GM19328 (cell line): ENCODE measurements around the gene AGPS.
"Not testable (repeated sequence)": the region's sequence is repeated elsewhere in the genome, so short reads cannot be mapped to it uniquely, and the experiment has no call there.

Experiments
- ATAC-seq: cut with Tn5 transposase; IDR thresholded peaks from one replicate; pipeline ENCODE4 v1.9.1; 2021; ENCODE audit warnings: mild to moderate bottlenecking, moderate library complexity; ENCODE audit not compliant: unreplicated experiment

The AGPS gene

DNA sequence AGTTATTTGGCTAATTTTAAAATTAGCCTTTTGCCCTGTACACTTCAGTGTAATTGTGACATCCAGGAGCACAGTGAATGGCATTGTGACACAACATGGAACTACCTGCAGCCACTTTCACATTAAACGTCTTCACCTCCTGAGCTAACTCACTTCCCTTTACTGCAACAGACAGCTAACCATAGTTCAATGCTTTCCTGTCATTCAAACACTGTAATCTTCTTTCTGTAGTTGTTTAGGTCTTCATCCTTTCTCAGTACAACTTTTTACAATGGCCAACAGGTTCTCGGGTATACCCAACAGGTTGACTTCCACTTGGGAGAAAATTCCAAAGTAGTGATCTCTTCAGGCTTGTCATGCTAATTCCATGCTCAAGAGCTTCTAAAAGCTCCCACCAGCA lies 8.6 kb upstream of the AGPS start:
- no peak for ATAC-seq

DNA sequence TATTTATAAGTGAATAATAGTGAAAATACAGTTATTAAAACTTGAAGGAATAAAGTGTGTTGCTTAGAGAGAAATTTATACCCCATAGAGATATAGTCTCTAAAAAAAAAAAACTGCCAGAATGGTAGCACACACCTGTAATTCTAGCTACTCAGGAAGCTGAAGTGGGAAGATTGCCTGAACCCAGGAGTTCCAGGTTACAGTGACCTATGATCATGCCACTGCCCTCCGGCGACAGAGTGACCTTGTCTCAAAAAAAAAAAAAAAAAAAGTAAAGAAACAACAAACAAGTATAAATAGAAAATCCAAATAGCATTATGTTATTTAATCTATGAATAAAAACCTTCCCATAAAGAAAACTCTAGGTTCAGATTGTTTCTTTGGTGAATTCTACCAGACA lies 7.4 kb upstream of the AGPS start:
- ATAC-seq, result no peak

GRCh38 chr2:177391822-177392372 lies 676 bp upstream of the AGPS start:
- ATAC-seq, result no peak

DNA sequence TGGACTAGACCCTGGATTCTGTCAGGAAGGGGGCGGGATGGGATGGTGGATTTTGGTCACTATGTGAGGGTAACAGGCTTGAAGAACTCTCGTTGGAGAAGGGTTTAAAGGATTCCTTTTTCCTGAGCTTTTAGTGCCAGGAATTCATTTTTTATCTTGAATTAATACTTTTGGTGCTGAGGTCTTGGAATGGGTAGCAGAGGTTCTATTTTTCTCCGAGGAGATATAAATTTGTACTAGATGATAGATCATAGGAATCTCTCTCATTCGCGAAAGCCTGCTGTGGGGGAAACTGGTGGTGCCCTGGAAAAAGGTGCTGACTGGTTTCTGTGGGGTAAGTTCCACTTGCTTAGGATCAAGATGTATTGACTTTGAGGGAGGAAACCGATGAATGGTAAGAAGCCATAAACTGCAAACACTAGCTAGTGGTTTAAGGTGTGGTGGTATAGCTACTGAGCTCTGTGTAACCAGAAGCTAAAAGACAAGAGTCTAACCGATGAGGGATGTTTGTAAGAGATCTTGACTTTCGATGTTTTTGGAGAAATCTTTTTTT lies 706 bp downstream of the AGPS start:
- ATAC-seq, result no peak

- ATAC-seq, result no peak
Measured at GRCh38 chr2:177393824-177394593, 1.4 kb downstream of the AGPS start.

DNA sequence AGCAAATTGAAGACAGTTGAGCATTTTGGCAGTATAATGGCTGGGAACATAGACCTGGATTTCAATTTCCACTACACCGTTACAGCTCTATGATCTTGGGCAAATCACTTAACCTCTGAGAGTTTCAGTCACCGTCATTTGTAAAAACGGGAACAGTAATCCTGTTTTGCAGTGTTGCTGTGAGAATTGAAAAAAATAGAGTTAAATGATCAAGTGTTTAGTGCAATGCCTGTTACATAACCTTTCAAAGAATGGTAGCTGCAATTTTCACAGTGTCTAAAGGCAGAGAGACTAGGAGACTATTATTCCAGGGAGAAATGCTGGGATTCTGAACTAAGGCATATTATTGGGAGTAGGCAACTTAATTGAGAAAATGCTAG lies 2.0 kb downstream of the AGPS start:
- no peak for ATAC-seq

DNA sequence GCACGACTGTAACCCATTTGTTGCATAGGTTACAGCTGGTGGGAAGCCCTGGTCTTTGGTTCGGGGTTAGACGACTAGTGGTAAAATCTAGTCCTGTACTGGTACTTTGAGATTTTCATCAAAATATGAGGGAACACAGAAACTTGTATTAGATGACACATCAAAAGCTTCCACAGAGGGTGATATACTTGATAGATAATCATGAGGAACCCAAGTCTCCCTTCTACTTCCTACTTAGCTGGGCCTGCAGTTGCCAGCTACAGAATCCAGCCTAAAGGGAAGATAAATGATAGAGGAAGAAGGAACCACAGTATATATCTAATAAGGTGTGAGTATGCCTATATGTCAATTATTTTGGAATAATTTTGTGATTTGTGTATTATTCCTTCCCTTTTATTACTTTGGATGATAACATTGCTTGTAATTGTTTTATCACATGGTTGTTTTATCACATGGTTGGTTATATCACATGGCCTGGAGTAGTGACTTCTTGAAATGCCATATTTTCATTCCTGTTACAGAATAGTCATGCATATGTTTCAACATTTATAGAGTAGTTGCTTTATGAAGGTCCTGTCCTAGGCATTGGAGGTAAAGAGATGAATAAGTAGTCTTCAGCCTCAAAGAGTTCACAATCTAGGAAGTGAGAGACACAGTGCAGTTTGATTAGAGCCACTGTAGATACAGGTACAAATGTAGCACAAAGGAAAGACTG lies 2.9 kb downstream of the AGPS start:
- ATAC-seq, result no peak

GRCh38 chr2:177396703-177397460 lies 4.3 kb downstream of the AGPS start:
- no peak for ATAC-seq

GRCh38 chr2:177397481-177398289 lies 5.1 kb downstream of the AGPS start:
- ATAC-seq, result no peak

GRCh38 chr2:177398290-177398683 lies 5.7 kb downstream of the AGPS start:
- no peak for ATAC-seq

DNA sequence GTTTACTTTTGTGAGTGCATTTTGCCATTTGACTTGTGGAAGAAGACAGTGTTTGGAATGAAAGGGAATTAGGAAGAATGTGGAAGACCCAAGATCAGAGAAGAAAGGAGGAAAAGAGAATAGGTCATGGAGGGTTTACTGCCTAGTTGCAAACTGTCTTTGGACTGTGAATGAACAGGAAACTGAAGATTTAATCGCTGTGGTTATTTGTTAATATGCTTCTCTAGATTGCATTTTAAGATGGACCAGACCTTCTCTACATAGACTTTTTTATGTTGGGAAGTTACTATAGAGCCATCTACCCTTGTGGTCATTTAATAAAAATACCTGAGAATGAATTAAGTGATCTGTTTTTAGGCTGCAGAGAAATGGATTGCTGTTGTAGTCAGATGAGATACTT lies 6.2 kb downstream of the AGPS start:
- ATAC-seq, result no peak

DNA sequence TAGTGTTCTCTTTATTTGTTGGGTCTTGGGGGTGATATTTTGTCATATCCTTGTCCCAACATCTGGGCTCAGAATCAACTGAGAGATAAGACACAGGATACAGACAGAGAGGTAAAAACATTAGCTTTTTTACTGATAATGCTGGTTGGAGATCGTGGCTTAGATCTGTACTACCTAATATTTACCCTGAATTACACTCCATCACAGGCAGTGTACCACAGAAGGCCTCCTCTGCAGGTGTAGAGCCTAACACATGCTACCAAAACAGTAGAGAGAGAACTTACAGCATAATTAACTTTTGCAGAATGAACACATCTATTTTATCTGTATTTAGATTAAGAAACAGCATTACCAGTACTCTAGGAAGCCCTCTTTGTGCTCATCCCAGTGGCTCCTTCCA lies 6.8 kb downstream of the AGPS start:
- ATAC-seq, result no peak

- no peak for ATAC-seq
Measured at GRCh38 chr2:177400337-177400923, 7.9 kb downstream of the AGPS start.

GRCh38 chr2:177402096-177402495 lies 9.5 kb downstream of the AGPS start:
- ATAC-seq, result no peak

DNA sequence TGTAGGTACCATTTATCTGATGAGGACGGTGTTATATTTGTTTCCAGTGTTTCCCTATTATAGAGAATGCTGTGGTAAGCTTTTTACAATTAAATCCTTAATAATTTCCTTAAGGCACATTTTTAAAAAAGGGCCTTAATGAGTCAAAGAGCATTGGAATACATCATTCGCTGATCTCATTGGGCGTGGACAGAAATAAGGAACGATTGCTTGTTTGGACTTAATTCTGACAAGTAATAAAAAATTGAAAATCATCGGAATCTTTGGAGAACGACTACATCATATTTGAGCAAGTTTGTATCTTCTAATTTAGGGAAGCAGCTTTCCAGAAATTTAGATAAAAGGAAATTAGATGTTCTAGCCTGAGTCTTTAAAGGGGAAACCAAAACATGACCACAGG lies 11.3 kb downstream of the AGPS start:
- no peak for ATAC-seq

DNA sequence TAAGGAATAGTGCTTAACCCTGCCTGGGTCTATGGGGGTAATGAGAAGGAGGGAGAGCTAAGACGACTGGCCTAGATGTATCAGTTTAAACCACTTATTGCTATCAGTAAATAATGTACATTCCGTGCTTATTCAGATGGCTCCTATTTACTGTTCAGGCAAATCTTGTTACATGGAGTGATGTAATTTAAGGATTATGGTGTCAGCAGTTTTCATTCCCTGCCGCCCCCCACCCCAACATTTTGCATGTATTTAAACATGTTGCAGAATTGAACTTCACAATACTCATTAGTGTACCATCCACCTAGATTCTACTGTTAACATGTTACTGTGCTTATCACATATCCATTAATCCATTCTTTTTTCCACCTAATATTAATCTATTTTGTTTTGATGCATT lies 11.7 kb downstream of the AGPS start:
- ATAC-seq, result no peak

DNA sequence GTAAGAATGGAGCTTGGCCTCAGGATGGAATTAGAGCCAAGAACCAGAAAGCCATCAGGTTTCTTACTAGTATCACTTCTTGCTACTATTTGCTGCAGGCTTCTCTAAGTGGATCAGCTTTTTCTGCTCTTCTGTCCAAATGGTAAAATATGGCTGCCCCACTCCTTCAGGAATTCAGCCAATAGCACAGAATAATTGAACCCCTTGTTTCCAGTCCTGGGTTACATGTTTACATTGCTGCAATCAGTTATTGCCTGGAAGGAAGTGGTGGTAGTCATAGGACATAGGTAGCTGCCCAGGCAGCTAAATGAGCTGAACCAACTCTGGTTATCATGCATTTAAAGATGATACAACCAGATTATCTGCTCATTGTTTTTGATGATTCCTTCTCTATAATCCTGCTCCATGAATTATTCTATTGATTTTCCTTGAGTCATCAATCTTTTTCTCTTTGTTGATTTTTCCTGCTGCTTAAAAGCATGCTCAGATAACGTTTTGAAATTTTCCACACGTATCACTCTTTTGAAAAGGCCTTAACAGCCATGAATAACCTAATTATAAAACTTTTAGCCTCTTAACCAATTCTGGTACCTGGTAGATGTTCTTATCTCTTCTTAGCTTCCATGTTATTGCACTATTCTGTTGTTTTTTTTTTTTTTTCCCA lies 12.6 kb downstream of the AGPS start:
- no peak for ATAC-seq

- ATAC-seq, result no peak
Measured at GRCh38 chr2:177406182-177406581, 13.6 kb downstream of the AGPS start.

GRCh38 chr2:177407031-177407430 lies 14.5 kb downstream of the AGPS start:
- ATAC-seq, result no peak

DNA sequence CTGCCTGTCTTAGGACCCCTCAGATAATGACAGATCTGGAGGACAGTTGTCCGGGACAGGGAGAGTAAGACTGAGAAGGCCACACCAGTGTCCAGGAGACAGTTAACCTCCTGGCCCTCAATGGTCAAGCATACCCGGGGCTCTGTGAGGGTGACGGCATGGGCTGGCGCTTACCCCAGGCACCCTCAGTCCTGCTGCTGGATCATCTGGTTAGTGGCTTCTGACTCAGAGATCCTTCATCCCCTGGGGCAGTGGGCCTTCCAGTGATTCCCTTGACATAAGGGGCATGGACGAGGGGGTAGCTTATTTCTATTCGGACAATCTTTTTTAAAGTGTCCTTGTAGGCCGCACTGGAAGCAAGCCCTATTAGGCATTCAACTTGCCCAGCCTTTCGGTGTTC lies 18.1 kb downstream of the AGPS start:
- not testable (repeated sequence) for ATAC-seq
